ENCODE results near the gene B4GALNT3.

GRCh38 chr12:602700-603068, 142.9 kb downstream of the B4GALNT3 start:
- TF ChIP-seq, protein P1, sequence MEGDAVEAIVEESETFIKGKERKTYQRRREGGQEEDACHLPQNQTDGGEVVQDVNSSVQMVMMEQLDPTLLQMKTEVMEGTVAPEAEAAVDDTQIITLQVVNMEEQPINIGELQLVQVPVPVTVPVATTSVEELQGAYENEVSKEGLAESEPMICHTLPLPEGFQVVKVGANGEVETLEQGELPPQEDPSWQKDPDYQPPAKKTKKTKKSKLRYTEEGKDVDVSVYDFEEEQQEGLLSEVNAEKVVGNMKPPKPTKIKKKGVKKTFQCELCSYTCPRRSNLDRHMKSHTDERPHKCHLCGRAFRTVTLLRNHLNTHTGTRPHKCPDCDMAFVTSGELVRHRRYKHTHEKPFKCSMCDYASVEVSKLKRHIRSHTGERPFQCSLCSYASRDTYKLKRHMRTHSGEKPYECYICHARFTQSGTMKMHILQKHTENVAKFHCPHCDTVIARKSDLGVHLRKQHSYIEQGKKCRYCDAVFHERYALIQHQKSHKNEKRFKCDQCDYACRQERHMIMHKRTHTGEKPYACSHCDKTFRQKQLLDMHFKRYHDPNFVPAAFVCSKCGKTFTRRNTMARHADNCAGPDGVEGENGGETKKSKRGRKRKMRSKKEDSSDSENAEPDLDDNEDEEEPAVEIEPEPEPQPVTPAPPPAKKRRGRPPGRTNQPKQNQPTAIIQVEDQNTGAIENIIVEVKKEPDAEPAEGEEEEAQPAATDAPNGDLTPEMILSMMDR (IDR thresholded peaks at IDR 0.05): no peak
- TF ChIP-seq POLR2A (IDR thresholded peaks at IDR 0.05): no peak
